A549 (cell line): ENCODE results near the gene TCF25.

ENCODE experiments used
- JUNB ChIP-seq: fragments of >200 bp; sonication (Bioruptor Twin); formaldehyde crosslinking; IDR thresholded peaks from 2 replicates; pipeline ENCODE4 v1.6.1; 2016
- MAZ ChIP-seq: fragments of 150-350 bp; IDR thresholded peaks from 2 replicates; pipeline ENCODE4 v1.6.1; 2014; ENCODE audit warnings: antibody characterized with exemption, low read depth, low read length, borderline replicate concordance
- POLR2A ChIP-seq: IDR thresholded peaks from 2 replicates; pipeline ENCODE4 v1.6.1; 2012; ENCODE audit warnings: mild to moderate bottlenecking, low read length
- POLR2AphosphoS2 ChIP-seq: conservative IDR thresholded peaks from 2 replicates; pipeline ENCODE4 v1.6.1; 2012; ENCODE audit warnings: low read length, improper control_type of control experiment, inconsistent platforms
- TF ChIP-seq, protein P1 (sequence below): fragments of >200 bp; sonication (Bioruptor Twin); formaldehyde crosslinking; IDR thresholded peaks from 3 replicates; pipeline ENCODE4 v1.5.1; 2016

DNA sequence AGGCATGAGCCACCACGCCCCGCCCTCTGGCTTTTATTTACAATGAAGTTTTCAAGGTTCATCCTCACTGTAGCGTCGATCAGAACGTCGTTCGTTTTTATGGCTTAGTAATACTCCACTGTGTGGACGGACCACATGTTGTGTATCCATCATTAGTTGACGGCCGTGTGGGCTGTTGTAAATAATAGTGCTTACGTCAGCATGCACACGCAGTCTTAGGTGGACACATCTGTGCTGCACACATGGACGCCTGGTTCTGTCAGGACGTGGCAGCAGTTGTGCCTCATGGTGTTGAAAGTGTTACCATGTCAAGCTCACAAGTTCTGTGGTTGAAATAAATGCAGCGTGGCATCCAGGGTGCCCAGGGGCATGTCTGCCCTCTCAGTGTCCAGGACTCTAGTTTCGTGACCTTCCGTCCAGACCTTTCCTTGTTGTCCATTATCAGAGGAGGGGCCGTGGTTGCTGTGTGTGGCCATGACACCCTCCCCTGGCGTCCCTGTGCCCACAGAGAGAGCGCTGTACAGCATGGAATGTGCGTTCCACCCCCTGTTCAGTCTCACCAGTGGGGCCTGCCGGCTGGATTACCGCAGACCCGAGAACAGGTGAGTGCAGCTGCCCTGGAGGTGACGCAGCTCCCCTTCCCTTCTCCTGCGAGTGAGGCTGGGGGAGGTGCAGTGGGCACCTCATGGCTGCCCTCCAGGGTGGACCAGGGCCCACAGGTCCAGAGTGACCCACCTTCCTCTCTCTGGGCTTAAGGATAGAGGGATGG lies 22.3 kb downstream of the TCF25 start:
- TF ChIP-seq, protein P1, sequence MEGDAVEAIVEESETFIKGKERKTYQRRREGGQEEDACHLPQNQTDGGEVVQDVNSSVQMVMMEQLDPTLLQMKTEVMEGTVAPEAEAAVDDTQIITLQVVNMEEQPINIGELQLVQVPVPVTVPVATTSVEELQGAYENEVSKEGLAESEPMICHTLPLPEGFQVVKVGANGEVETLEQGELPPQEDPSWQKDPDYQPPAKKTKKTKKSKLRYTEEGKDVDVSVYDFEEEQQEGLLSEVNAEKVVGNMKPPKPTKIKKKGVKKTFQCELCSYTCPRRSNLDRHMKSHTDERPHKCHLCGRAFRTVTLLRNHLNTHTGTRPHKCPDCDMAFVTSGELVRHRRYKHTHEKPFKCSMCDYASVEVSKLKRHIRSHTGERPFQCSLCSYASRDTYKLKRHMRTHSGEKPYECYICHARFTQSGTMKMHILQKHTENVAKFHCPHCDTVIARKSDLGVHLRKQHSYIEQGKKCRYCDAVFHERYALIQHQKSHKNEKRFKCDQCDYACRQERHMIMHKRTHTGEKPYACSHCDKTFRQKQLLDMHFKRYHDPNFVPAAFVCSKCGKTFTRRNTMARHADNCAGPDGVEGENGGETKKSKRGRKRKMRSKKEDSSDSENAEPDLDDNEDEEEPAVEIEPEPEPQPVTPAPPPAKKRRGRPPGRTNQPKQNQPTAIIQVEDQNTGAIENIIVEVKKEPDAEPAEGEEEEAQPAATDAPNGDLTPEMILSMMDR = no peak
- no peak for TF ChIP-seq JUNB
- no peak for TF ChIP-seq MAZ
- no peak for TF ChIP-seq POLR2A
- TF ChIP-seq POLR2AphosphoS2 = no peak
